NB4 (cell line): ENCODE data around the gene FAM118A.
"Not testable (repeated sequence)": the region's sequence is repeated elsewhere in the genome, so short reads cannot be mapped to it uniquely, and the experiment has no call there.

Source experiments
- DNase-seq: peaks from one replicate; pipeline ENCODE4 v3.0.0; 2010; ENCODE audit warnings: low read depth
- H3K4me3 ChIP-seq: one replicate; pipeline ENCODE4 v1.5.1; 2011; ENCODE audit warnings: mild to moderate bottlenecking, low read depth, low read length, moderate library complexity
- CTCF ChIP-seq: IDR thresholded peaks from one replicate; pipeline ENCODE4 v1.5.1; 2012; ENCODE audit warnings: low read depth, low read length
- MAX ChIP-seq: IDR thresholded peaks from 2 replicates; pipeline ENCODE4 v1.6.1; 2011; ENCODE audit warnings: low read depth, low read length
- MYC ChIP-seq: IDR thresholded peaks from 2 replicates; pipeline ENCODE4 v1.6.1; 2011; ENCODE audit warnings: low read depth, low read length
- POLR2A ChIP-seq: IDR thresholded peaks from 2 replicates; pipeline ENCODE4 v1.6.1; 2011; ENCODE audit warnings: mild to moderate bottlenecking; ENCODE audit not compliant: insufficient read length; ENCODE audit errors: extremely low read depth

FAM118A gene

GRCh38 chr22:45349916-45350315 lies 40.2 kb downstream of the FAM118A start:
- H3K4me3 ChIP-seq = no peak overlapping the region
- TF ChIP-seq MAX (no peak), CTCF (no peak), MYC (no peak), POLR2A (no peak)
- no peak for DNase-seq

- TF ChIP-seq CTCF (no peak), POLR2A (no peak), MAX (no peak)
- DNase-seq = no peak
Observed at GRCh38 chr22:45351956-45352355, 42.2 kb downstream of the FAM118A start.

GRCh38 chr22:45352757-45353156 lies 43.0 kb downstream of the FAM118A start:
- not testable (repeated sequence) for H3K4me3 ChIP-seq, DNase-seq

More at GRCh38 chr22:45351956-45352355, 42.2 kb downstream of the FAM118A start:
- H3K4me3 ChIP-seq = no peak overlapping the region

GRCh38 chr22:45353786-45354185 lies 44.1 kb downstream of the FAM118A start:
- TF ChIP-seq MYC (no peak), CTCF (no peak), POLR2A (no peak), MAX (no peak)

GRCh38 chr22:45357490-45357889 lies 47.8 kb downstream of the FAM118A start:
- no peak for DNase-seq
- no peak overlapping the region for H3K4me3 ChIP-seq
- TF ChIP-seq POLR2A (no peak), MYC (no peak), MAX (no peak), CTCF (no peak)

More at GRCh38 chr22:45353786-45354185, 44.1 kb downstream of the FAM118A start:
- DNase-seq = no peak
- H3K4me3 ChIP-seq = no peak overlapping the region

GRCh38 chr22:45358127-45358526 lies 48.4 kb downstream of the FAM118A start:
- no peak for TF ChIP-seq MAX
- no peak for TF ChIP-seq POLR2A
- no peak for TF ChIP-seq MYC
- TF ChIP-seq CTCF = no peak
- DNase-seq = no peak
- no peak overlapping the region for H3K4me3 ChIP-seq
